GM19467 (cell line): ENCODE results near the gene BTG1.
"Not testable (repeated sequence)": the region's sequence is repeated elsewhere in the genome, so short reads cannot be mapped to it uniquely, and the experiment has no call there.

Experiments
- ATAC-seq: cut with Tn5 transposase; IDR thresholded peaks from one replicate; pipeline ENCODE4 v1.9.1; 2021; ENCODE audit warnings: mild to moderate bottlenecking, moderate library complexity; ENCODE audit not compliant: unreplicated experiment

Gene BTG1

DNA sequence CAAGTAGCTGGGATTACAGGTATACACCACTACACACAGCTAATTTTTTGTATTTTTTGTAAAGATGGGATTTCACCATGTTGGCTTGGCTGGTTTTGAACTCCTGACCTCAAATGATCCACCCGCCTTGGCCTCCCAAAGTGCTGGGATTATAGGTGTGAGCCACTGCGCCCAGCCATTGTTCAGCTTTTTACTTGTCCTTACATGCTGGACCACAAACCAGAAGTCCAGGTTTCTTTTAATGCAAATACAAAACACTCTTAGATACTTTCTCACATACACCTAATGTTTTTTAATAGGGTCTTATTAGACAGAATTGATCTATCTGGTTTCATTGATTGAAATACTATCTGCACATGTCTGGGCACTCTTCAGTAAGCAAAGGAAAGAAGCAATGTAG is 40.5 kb downstream of the BTG1 start:
- no peak for ATAC-seq

DNA sequence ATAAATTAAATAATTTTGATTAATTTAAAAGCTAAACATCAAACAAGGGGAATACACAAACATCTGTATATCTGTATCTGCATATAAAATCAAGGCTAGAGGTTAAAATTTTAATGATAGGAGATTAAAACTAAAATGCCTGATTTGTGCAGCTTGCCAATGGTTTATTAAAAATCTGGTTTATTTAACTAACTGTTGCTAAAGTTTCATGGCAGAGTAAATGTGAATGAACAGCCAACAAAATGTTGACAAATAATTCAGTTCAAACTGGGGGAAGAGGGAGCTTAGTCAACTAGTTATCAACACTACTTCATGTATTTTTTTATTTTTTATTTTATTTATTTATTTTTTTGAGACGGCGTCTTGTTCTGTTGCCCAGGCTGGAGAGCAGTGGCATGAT is 43.0 kb downstream of the BTG1 start:
- ATAC-seq: no peak

DNA sequence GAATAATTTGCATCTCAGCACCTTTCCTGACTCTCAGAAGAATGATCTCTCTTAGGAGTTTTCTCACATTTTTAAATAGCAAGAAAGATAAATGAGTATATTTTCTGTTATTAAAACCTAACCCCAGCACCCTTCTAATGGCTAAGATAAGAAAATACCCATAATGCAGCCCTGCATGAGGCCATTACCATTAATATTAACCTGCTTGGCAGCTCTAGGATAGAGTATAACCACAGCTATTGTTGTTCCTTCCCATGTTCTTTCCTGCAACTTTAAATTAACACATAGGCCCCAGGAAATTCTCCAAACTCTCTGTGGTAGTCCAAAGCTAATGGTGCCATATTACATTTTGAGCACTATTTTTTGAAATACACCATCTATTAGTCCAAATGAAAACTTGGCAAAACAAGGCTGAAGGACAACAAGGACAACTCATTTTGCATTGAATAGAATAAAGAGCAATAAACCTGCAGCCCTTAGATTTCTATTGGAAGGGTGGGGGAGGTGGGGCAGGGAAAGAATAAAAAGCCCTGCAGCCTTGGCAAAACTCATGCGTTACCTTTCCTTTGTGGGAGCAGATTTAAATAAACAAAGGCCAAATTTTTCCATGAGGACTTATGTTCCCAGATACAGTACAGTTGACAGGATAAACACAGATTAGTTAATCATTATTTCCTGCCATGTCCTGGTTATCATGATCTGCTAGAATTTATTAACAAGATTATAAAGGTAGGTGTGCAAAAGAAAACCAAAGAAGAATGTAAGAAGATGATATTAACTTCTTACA is 46.9 kb downstream of the BTG1 start:
- no peak for ATAC-seq

DNA sequence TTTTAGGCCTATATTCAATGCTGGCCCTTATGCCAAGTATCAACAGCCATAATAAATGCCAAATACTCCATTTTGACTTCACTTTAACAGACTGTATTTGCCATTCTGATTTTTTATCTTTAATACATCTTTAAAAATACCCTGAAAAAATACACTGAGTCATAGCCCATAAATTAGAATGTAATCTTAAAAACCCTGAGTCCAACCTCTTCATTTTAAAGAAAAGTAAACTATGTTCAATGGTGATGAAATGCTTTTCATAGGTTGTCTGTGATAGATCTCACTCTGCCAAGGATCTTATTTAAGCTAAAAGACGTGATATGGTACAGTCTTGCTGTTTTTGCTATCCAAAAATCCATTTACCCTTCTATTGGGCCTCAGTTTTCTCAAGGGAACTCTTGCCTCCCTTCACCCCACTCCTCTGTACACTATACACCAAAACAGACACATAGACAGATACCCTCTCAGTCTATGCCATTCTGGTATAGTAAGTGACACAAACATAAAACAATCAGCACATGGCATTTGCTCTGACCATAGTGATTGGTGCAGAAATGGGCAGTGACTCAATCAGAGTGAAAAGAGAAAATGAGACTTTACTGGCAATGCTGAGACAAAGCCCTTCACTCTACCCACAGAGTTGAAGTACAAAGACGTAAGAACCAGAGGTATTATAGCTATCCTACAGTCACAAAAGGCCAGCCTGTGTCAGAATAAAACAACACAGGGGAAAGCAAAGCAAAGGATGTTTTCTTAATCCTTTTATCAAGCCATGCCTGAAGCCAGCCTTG is 49.1 kb downstream of the BTG1 start:
- ATAC-seq: no peak

DNA sequence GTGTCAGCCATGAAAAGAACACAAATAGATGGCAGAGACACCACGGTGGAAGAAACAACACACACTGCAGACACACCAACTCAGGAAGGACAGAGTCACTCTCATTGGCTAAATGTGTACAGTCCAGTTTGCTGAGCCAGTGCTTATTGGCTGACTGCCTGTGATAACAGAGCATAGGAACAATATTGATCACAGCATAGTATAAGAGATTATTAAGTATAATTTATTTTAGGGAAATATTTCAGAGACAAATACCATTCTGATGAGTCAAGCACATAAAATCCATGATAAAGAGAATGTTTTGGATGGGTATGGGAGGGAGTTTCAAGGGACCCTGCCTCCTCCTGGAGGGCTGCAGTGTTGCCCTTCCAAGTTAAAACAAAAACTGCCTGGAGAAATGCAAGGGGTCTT is 50.9 kb downstream of the BTG1 start:
- ATAC-seq: no peak

DNA sequence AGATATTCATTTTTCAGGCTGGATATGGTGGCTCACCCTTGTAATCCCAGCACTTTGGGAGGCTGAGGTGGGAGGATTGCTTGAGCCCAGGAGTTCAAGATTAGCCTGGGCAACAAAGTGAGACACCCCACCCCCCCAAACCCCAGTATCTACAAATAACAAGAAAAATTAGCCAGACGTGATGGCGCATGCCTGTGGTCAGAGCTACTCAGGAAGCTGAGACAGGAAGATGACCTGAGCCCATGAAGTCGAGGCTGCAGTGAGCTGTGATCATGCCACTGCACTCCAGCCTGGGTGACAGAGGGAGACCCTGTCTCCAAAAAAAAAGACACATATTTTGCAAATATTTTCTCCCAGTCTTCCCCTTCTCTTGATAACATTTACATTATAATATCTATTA is 51.3 kb downstream of the BTG1 start:
- ATAC-seq: not testable (repeated sequence)
